K562 (cell line): ENCODE data around the gene COL25A1.

Experiments
- BRCA1 ChIP-seq, 2 experiments: fragments of 450-650 bp in 1 of 2; sonication (generic) in 1 of 2; formaldehyde crosslinking in 1 of 2; IDR thresholded peaks; 2 replicates each; pipeline versions ENCODE4 v1.5.0 to v1.6.1; 2017 to 2020; ENCODE audit warnings: mild to moderate bottlenecking in 1 of 2, missing genetic modification reagents in 1 of 2
- GATA2 ChIP-seq: sonication (generic); formaldehyde crosslinking; IDR thresholded peaks from 2 replicates; pipeline ENCODE4 v1.4.0; 2020; ENCODE audit warnings: mild to moderate bottlenecking, missing genetic modification reagents
- HNRNPLL ChIP-seq: fragments of 200-400 bp; formaldehyde crosslinking; IDR thresholded peaks from 2 replicates; pipeline ENCODE4 v1.6.1; 2017; ENCODE audit warnings: low read length, low read depth, mild to moderate bottlenecking; ENCODE audit not compliant: poor library complexity, severe bottlenecking
- KAT7 ChIP-seq: sonication (generic); formaldehyde crosslinking; IDR thresholded peaks from 2 replicates; pipeline ENCODE4 v1.8.0; 2022; ENCODE audit warnings: missing genetic modification reagents, mild to moderate bottlenecking, borderline replicate concordance
- MYNN ChIP-seq, 2 experiments: sonication (generic); formaldehyde crosslinking in 1 of 2; IDR thresholded peaks; 2 replicates each; pipeline versions ENCODE4 v1.5.0 to v1.6.1; 2016 to 2020; ENCODE audit warnings: antibody characterized with exemption in 1 of 2, missing genetic modification reagents in 1 of 2
- SMC3 ChIP-seq: conservative IDR thresholded peaks from 2 replicates; pipeline ENCODE4 v1.6.1; 2011; ENCODE audit warnings: low read depth, low read length, improper control_type of control experiment; ENCODE audit not compliant: insufficient read depth
- TF ChIP-seq, protein P1 (sequence below): fragments of 250-450 bp; sonication (Bioruptor Pico); IDR thresholded peaks from 2 replicates; pipeline ENCODE4 v1.5.0; 2021
- TF ChIP-seq, protein P2 (sequence below): fragments of 250-450 bp; sonication (Bioruptor Pico); IDR thresholded peaks from 2 replicates; pipeline ENCODE4 v1.8.0; 2022; ENCODE audit warnings: inconsistent platforms
- TF ChIP-seq, protein P3 (sequence below), 3 experiments: IDR thresholded peaks in 2 of 3; conservative IDR thresholded peaks in 1 of 3; 2 replicates each; pipeline ENCODE4 v1.5.1; 2011 to 2012; ENCODE audit warnings: low read length in 3 of 3, mild to moderate bottlenecking in 3 of 3, control low read depth in 2 of 3, improper control_type of control experiment in 1 of 3, inconsistent platforms in 1 of 3, low read depth in 1 of 3, mixed read lengths in 1 of 3, moderate library complexity in 1 of 3; ENCODE audit not compliant: insufficient read depth in 2 of 3
- TF ChIP-seq, protein P4 (sequence below): fragments of 150-350 bp; IDR thresholded peaks from 2 replicates; pipeline ENCODE4 v1.6.1; 2014; ENCODE audit warnings: low read depth, mild to moderate bottlenecking, low read length, borderline replicate concordance
- TF ChIP-seq, protein P5 (sequence below): IDR thresholded peaks from 3 replicates; pipeline ENCODE4 v1.6.1; 2011; ENCODE audit warnings: borderline replicate concordance, mild to moderate bottlenecking; ENCODE audit not compliant: insufficient read length, insufficient read depth

DNA sequence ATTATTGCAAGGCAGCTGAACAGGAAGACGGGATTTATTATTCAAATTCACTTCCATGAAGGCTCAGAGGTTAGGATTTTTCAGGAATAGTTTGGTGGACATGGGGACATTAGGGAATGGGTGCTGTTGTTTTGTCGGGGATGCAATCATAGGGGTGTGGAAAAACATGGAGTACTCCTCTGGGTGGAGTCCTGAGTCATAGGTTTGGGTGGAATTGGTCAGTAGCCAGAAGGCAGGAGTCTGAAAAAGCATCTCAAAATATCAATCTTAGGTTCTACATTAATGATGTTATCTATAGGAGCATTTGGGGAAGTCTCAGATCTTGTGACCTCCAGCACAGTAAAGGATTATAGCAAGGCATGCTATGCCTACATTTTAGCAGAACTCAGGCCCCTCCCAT lies 525.1 kb downstream of the COL25A1 start:
- TF ChIP-seq KAT7 (CRISPR knock-in tag) (no peak), SMC3 (no peak), GATA2 (no peak), MYNN (IDR thresholded peaks at IDR 0.05) (no peak), MYNN (CRISPR knock-in tag; IDR thresholded peaks at IDR 0.05) (no peak), BRCA1 (IDR thresholded peaks at IDR 0.05) (no peak), BRCA1 (CRISPR knock-in tag; IDR thresholded peaks at IDR 0.05) (no peak), HNRNPLL (no peak)
- TF ChIP-seq, protein P1, sequence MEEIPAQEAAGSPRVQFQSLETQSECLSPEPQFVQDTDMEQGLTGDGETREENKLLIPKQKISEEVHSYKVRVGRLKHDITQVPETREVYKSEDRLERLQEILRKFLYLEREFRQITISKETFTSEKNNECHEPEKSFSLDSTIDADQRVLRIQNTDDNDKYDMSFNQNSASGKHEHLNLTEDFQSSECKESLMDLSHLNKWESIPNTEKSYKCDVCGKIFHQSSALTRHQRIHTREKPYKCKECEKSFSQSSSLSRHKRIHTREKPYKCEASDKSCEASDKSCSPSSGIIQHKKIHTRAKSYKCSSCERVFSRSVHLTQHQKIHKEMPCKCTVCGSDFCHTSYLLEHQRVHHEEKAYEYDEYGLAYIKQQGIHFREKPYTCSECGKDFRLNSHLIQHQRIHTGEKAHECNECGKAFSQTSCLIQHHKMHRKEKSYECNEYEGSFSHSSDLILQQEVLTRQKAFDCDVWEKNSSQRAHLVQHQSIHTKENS: no peak
- TF ChIP-seq, protein P2, sequence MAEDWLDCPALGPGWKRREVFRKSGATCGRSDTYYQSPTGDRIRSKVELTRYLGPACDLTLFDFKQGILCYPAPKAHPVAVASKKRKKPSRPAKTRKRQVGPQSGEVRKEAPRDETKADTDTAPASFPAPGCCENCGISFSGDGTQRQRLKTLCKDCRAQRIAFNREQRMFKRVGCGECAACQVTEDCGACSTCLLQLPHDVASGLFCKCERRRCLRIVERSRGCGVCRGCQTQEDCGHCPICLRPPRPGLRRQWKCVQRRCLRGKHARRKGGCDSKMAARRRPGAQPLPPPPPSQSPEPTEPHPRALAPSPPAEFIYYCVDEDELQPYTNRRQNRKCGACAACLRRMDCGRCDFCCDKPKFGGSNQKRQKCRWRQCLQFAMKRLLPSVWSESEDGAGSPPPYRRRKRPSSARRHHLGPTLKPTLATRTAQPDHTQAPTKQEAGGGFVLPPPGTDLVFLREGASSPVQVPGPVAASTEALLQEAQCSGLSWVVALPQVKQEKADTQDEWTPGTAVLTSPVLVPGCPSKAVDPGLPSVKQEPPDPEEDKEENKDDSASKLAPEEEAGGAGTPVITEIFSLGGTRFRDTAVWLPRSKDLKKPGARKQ (CRISPR knock-in tag): no peak
- TF ChIP-seq, protein P3, sequence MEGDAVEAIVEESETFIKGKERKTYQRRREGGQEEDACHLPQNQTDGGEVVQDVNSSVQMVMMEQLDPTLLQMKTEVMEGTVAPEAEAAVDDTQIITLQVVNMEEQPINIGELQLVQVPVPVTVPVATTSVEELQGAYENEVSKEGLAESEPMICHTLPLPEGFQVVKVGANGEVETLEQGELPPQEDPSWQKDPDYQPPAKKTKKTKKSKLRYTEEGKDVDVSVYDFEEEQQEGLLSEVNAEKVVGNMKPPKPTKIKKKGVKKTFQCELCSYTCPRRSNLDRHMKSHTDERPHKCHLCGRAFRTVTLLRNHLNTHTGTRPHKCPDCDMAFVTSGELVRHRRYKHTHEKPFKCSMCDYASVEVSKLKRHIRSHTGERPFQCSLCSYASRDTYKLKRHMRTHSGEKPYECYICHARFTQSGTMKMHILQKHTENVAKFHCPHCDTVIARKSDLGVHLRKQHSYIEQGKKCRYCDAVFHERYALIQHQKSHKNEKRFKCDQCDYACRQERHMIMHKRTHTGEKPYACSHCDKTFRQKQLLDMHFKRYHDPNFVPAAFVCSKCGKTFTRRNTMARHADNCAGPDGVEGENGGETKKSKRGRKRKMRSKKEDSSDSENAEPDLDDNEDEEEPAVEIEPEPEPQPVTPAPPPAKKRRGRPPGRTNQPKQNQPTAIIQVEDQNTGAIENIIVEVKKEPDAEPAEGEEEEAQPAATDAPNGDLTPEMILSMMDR (IDR thresholded peaks at IDR 0.05 in 2 of 3, conservative IDR thresholded peaks at IDR 0.05 in 1 of 3; ENCODE audit: insufficient read depth in 2 of 3, low read depth in 1 of 3, low read length in 3 of 3): no peak
- TF ChIP-seq, protein P4, sequence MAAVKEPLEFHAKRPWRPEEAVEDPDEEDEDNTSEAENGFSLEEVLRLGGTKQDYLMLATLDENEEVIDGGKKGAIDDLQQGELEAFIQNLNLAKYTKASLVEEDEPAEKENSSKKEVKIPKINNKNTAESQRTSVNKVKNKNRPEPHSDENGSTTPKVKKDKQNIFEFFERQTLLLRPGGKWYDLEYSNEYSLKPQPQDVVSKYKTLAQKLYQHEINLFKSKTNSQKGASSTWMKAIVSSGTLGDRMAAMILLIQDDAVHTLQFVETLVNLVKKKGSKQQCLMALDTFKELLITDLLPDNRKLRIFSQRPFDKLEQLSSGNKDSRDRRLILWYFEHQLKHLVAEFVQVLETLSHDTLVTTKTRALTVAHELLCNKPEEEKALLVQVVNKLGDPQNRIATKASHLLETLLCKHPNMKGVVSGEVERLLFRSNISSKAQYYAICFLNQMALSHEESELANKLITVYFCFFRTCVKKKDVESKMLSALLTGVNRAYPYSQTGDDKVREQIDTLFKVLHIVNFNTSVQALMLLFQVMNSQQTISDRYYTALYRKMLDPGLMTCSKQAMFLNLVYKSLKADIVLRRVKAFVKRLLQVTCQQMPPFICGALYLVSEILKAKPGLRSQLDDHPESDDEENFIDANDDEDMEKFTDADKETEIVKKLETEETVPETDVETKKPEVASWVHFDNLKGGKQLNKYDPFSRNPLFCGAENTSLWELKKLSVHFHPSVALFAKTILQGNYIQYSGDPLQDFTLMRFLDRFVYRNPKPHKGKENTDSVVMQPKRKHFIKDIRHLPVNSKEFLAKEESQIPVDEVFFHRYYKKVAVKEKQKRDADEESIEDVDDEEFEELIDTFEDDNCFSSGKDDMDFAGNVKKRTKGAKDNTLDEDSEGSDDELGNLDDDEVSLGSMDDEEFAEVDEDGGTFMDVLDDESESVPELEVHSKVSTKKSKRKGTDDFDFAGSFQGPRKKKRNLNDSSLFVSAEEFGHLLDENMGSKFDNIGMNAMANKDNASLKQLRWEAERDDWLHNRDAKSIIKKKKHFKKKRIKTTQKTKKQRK: no peak
- TF ChIP-seq, protein P5, sequence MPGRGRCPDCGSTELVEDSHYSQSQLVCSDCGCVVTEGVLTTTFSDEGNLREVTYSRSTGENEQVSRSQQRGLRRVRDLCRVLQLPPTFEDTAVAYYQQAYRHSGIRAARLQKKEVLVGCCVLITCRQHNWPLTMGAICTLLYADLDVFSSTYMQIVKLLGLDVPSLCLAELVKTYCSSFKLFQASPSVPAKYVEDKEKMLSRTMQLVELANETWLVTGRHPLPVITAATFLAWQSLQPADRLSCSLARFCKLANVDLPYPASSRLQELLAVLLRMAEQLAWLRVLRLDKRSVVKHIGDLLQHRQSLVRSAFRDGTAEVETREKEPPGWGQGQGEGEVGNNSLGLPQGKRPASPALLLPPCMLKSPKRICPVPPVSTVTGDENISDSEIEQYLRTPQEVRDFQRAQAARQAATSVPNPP: no peak
